Measurements from ENCODE around the gene WNT3. TPM values are rescaled to one million over a fixed set of nuclear protein-coding genes. Genes with fewer than 3 reads are reported as not detected.

The WNT3 gene
- total RNA-seq, 4 donors from 2014 or later: 0.83 to 10.1 (median 6.5) TPM

DNA sequence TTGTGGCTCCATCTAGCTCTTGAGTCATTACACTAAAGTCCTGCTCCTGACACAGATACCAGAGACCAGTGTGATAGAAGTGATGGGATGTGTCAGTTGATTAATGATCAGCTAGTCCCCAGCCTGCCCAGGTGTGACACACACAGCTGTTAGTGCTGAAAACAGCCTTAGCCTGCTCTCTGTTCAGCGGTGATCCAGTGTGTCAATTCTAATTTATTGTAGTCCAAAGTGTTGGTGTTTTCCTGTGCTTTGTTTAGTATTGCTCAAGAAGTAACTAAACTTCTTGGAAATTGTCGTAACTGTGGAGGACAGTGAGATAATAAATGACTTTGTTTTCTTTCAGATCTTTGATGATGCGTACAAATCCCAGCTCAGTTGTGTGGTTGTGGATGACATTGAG is 92.3 kb downstream of the WNT3 start:
- no peaks in the 10 kb centered on the region for H3K4me1 ChIP-seq
- TF ChIP-seq POLR2A (IDR thresholded peaks at IDR 0.05): no peak
- TF ChIP-seq, protein P1, sequence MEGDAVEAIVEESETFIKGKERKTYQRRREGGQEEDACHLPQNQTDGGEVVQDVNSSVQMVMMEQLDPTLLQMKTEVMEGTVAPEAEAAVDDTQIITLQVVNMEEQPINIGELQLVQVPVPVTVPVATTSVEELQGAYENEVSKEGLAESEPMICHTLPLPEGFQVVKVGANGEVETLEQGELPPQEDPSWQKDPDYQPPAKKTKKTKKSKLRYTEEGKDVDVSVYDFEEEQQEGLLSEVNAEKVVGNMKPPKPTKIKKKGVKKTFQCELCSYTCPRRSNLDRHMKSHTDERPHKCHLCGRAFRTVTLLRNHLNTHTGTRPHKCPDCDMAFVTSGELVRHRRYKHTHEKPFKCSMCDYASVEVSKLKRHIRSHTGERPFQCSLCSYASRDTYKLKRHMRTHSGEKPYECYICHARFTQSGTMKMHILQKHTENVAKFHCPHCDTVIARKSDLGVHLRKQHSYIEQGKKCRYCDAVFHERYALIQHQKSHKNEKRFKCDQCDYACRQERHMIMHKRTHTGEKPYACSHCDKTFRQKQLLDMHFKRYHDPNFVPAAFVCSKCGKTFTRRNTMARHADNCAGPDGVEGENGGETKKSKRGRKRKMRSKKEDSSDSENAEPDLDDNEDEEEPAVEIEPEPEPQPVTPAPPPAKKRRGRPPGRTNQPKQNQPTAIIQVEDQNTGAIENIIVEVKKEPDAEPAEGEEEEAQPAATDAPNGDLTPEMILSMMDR (IDR thresholded peaks at IDR 0.05): no peak
- no peaks in the 10 kb centered on the region for H3K9me3 ChIP-seq
- H3K27me3 ChIP-seq: no peaks in the 10 kb centered on the region
- DNase-seq: peak in 1 of 3 donors; percentile 69
- peaks cover 0 to 17% (median 0%) of the 10 kb centered on the region in 3 donors for H3K36me3 ChIP-seq
- no peak overlapping the region for H3K4me3 ChIP-seq
- no peak overlapping the region for H3K27ac ChIP-seq

DNA sequence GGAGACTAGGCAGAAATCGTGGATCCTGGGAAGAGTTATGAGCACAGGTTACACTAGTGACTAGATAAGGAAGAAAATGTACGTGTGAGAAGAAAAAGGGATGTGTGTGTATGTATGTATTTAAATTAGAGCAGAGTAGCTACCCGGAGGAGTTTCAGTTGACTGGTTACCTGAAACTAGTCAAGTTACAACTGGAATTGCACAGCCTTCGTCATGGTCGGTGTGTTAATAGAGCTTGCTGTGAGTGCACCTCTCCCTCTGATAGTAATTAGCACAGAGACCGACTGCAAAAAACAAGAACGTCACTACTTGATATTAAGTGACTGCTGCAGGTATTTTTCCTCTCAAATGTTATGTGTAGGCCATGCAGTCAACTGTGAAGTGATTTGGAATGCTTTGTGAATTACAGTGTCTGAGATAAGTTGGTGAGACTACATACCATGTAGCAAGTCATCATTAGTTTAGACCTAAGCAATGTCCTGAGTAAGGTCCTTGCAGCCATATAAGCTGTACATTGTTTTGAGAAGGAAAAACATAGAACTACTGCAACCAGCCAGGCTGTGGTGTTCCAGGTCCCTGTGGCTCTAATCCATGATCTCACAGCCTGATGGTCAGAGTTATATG is 95.7 kb downstream of the WNT3 start:
- H3K27ac ChIP-seq: no peak overlapping the region
- no peaks in the 10 kb centered on the region for H3K27me3 ChIP-seq
- TF ChIP-seq, protein P1 (IDR thresholded peaks at IDR 0.05): no peak
- TF ChIP-seq POLR2A (IDR thresholded peaks at IDR 0.05): no peak
- H3K4me1 ChIP-seq: no peaks in the 10 kb centered on the region
- DNase-seq: no peak
- H3K36me3 ChIP-seq: peaks cover 0 to 10% (median 0%) of the 10 kb centered on the region in 3 donors
- H3K9me3 ChIP-seq: no peaks in the 10 kb centered on the region
- no peak overlapping the region for H3K4me3 ChIP-seq

DNA sequence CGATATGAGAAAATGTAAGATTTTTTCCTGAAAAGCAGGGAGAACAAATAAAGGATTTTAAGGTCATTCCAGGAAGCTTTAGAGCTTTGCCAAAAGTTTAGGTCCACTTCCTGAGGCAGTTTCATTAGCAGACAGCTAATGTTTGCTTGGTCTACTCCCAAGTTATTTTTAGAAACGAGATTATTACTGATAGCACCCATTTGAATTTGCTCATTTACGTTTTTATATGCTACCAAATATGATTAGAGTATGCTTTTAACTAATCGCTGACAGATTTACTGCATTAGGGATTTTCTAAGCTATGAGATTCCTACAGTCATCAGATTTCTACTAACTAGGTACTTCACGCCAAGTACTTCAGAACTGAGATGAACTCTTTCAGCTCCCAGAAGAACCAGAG is 98.1 kb downstream of the WNT3 start:
- no peak for TF ChIP-seq POLR2A (IDR thresholded peaks at IDR 0.05)
- TF ChIP-seq, protein P1 (IDR thresholded peaks at IDR 0.05): no peak
- Histone ChIP-seq H3K4me3 (no peak overlapping the region), H3K27ac (no peak overlapping the region), H3K27me3 (no peaks in the 10 kb centered on the region), H3K9me3 (no peaks in the 10 kb centered on the region), H3K4me1 (no peaks in the 10 kb centered on the region), H3K36me3 (peaks cover 0 to 15% (median 0%) of the 10 kb centered on the region in 3 donors)
- DNase-seq: no peak

DNA sequence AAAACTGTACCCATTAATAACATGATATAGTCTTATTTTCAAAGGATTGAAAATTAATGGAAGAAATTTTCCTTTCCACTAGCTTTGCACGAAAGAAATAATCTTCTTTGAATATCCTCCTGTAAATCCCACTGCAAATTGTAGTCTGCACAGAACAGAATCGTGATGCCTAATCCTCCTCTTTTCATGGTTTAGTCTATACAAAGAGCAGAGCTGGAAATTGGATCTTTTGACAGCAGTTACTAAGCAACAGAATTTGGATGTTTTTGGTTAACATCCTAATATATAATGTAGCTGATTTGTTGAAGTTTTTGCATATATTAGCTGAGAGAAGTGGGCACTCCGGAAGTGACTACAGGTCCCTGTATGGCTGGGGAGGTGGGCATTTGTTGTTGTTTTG is 98.6 kb downstream of the WNT3 start:
- H3K36me3 ChIP-seq: peaks cover 0 to 15% (median 0%) of the 10 kb centered on the region in 3 donors
- DNase-seq: no peak
- no peaks in the 10 kb centered on the region for H3K4me1 ChIP-seq
- H3K9me3 ChIP-seq: no peaks in the 10 kb centered on the region
- TF ChIP-seq, protein P1 (IDR thresholded peaks at IDR 0.05): no peak
- no peak for TF ChIP-seq POLR2A (IDR thresholded peaks at IDR 0.05)
- H3K4me3 ChIP-seq: no peak overlapping the region
- H3K27ac ChIP-seq: no peak overlapping the region
- H3K27me3 ChIP-seq: no peaks in the 10 kb centered on the region

DNA sequence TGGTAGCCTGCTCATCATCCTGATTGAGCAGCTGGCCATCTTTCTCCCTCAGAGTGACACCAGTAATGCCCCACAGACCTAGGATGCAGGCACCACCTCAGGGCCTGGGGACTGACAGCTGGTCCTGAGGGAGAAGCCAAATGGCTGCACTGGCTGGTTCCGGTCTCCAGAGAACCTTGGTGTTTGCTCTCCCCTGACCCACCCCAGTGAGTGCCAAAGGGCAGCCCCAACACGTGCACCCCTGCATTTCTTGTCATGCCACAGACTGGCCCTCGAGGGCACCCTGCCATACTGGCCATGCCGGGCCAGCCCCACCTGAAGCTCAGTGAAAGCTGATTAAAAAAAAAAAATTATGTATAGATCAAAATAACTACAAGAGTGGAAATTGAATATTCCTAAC is 100.5 kb downstream of the WNT3 start:
- no peaks in the 10 kb centered on the region for H3K27me3 ChIP-seq
- peaks cover 0 to 20% (median 0%) of the 10 kb centered on the region in 3 donors for H3K36me3 ChIP-seq
- no peaks in the 10 kb centered on the region for H3K4me1 ChIP-seq
- TF ChIP-seq, protein P1 (IDR thresholded peaks at IDR 0.05): no peak
- TF ChIP-seq POLR2A (IDR thresholded peaks at IDR 0.05): no peak
- no peak for DNase-seq
- no peak overlapping the region for H3K27ac ChIP-seq
- H3K9me3 ChIP-seq: no peaks in the 10 kb centered on the region
- H3K4me3 ChIP-seq: no peak overlapping the region

Other genes starting within 250 kb of the WNT3 start
- gene ARL17A, start 239.0 kb downstream of the WNT3 start, total RNA-seq: 10 to 100 TPM in 3 of 4 donors, 1 to 10 TPM in 1; 8.2 to 15.0 (median 11.5) TPM
- gene NSF, start 228.0 kb downstream of the WNT3 start, total RNA-seq: 10 to 100 TPM; 24.5 to 80.0 (median 44.6) TPM
- gene WNT9B, start 32.9 kb upstream of the WNT3 start, total RNA-seq: under 1 TPM in 1 of 4 donors, not detected in 3; 0.67 TPM
- 100 to 1,000 TPM in 3 of 4 donors, 10 to 100 TPM in 1; 77.6 to 148 (median 121) TPM for gene GOSR2, start 104.5 kb upstream of the WNT3 start, total RNA-seq
- gene RPRML, start 160.6 kb upstream of the WNT3 start, total RNA-seq: under 1 TPM in 1 of 4 donors, not detected in 3; 0.88 TPM

Data from Peyer's patch (tissue), 4 donors.